ENCODE data around the gene RASSF1.

Gene RASSF1

GRCh38 chr3:50304601-50305000 is 36.0 kb downstream of the RASSF1 start:
- no peak overlapping the region for H3K27ac ChIP-seq (ENCODE audit: low read depth, low read length, poor library complexity, severe bottlenecking)
- no peaks in the 10 kb centered on the region for H3K79me2 ChIP-seq (ENCODE audit: insufficient read depth, low read length)

GRCh38 chr3:50303013-50303815 is 37.4 kb downstream of the RASSF1 start, which contains the start of gene HYAL1:
Gene HYAL1, minus strand, starts transcription at chr3:50303574. Its CDS starts 618 bp downstream, at chr3:50302956.
- H3K79me2 ChIP-seq (ENCODE audit: insufficient read depth, low read length), result no peaks in the 10 kb centered on the region
- H3K4me3 ChIP-seq (ENCODE audit: low read depth, low read length, poor library complexity, severe bottlenecking), result no peak within 1 kb of the TSS
- no peaks in the 10 kb centered on the region for H3K9me2 ChIP-seq (ENCODE audit: low read depth, low read length)
- H3K4me2 ChIP-seq (ENCODE audit: low read length), result no peak within 1 kb of the TSS
- no peaks in the 10 kb centered on the region for H4K20me1 ChIP-seq (ENCODE audit: insufficient read depth, low read length)
- no peaks in the 10 kb centered on the region for H3K27me3 ChIP-seq (ENCODE audit: insufficient read depth, low read length)
- no peaks in the 10 kb centered on the region; the same call in 1 of the 2 replicates for H3K36me3 ChIP-seq (ENCODE audit: insufficient read depth, low read length)
- H2AFZ ChIP-seq (ENCODE audit: low read length), result no peak within 1 kb of the TSS
- H3F3A ChIP-seq (ENCODE audit: insufficient read depth, low read length), result no peaks in the 10 kb centered on the region
- TF ChIP-seq CTCF (IDR thresholded peaks at IDR 0.05; ENCODE audit: low read length) (no peak), EZH2 (IDR thresholded peaks at IDR 0.05; ENCODE audit: borderline replicate concordance, low read length) (no peak)
- H3K27ac ChIP-seq (ENCODE audit: low read depth, low read length, poor library complexity, severe bottlenecking), result no peak within 1 kb of the TSS
- H3K4me1 ChIP-seq (ENCODE audit: insufficient read depth, low read length, severe bottlenecking), result peaks cover 18% of the 10 kb centered on the region
- no peaks in the 10 kb centered on the region for H3K9me3 ChIP-seq (ENCODE audit: low read length)
- H3K9ac ChIP-seq (ENCODE audit: low read length), result no peak within 1 kb of the TSS

More at GRCh38 chr3:50304601-50305000, 36.0 kb downstream of the RASSF1 start:
- Histone ChIP-seq H3K9ac (ENCODE audit: low read length) (no peak overlapping the region), H3F3A (ENCODE audit: insufficient read depth, low read length) (no peaks in the 10 kb centered on the region), H3K36me3 (ENCODE audit: insufficient read depth, low read length) (peaks cover 5% of the 10 kb centered on the region), H2AFZ (ENCODE audit: low read length) (no peak overlapping the region), H4K20me1 (ENCODE audit: insufficient read depth, low read length) (no peaks in the 10 kb centered on the region), H3K4me1 (ENCODE audit: insufficient read depth, low read length, severe bottlenecking) (peaks cover 12% of the 10 kb centered on the region), H3K4me2 (ENCODE audit: low read length) (no peak overlapping the region), H3K9me3 (ENCODE audit: low read length) (0 out of 2 replicates have a peak, but pooled peaks cover 2% of the 10 kb centered on the region), H3K27me3 (ENCODE audit: insufficient read depth, low read length) (no peaks in the 10 kb centered on the region), H3K4me3 (ENCODE audit: low read depth, low read length, poor library complexity, severe bottlenecking) (no peak overlapping the region), H3K9me2 (ENCODE audit: low read depth, low read length) (no peaks in the 10 kb centered on the region)
- no peak for TF ChIP-seq EZH2 (IDR thresholded peaks at IDR 0.05; ENCODE audit: borderline replicate concordance, low read length)
- TF ChIP-seq CTCF (IDR thresholded peaks at IDR 0.05; ENCODE audit: low read length), result no peak

- Histone ChIP-seq H2AFZ (ENCODE audit: low read length) (no peak overlapping the region), H3K9me2 (ENCODE audit: low read depth, low read length) (no peaks in the 10 kb centered on the region), H3K36me3 (ENCODE audit: insufficient read depth, low read length) (no peaks in the 10 kb centered on the region; the same call in 1 of the 2 replicates), H3K4me2 (ENCODE audit: low read length) (no peak overlapping the region), H3K27ac (ENCODE audit: low read depth, low read length, poor library complexity, severe bottlenecking) (no peak overlapping the region), H3K9me3 (ENCODE audit: low read length) (no peaks in the 10 kb centered on the region), H3K4me3 (ENCODE audit: low read depth, low read length, poor library complexity, severe bottlenecking) (no peak overlapping the region), H4K20me1 (ENCODE audit: insufficient read depth, low read length) (no peaks in the 10 kb centered on the region), H3K79me2 (ENCODE audit: insufficient read depth, low read length) (no peaks in the 10 kb centered on the region), H3K9ac (ENCODE audit: low read length) (no peak overlapping the region), H3F3A (ENCODE audit: insufficient read depth, low read length) (no peaks in the 10 kb centered on the region), H3K4me1 (ENCODE audit: insufficient read depth, low read length, severe bottlenecking) (peaks cover 21% of the 10 kb centered on the region), H3K27me3 (ENCODE audit: insufficient read depth, low read length) (no peaks in the 10 kb centered on the region)
- TF ChIP-seq CTCF (IDR thresholded peaks at IDR 0.05; ENCODE audit: low read length) (no peak), EZH2 (IDR thresholded peaks at IDR 0.05; ENCODE audit: borderline replicate concordance, low read length) (no peak)
These were observed 38.3 kb downstream of the RASSF1 start for GRCh38 chr3:50302095-50303012.

Measured in OCI-LY1 (cell line).